Right lobe of liver (tissue), 4 donors: Measurements from ENCODE around the gene STXBP5.

Source experiments
- CTCF ChIP-seq, 4 donors: fragments of 200-600 bp in 3 of 4; fragments of 450-650 bp in 1 of 4; IDR thresholded peaks; one replicate each; pipeline versions ENCODE4 v1.5.1 to v1.8.0; 2016 to 2022; ENCODE audit warnings: antibody characterized with exemption in 4 of 4, mild to moderate bottlenecking in 2 of 4
- POLR2A ChIP-seq: fragments of 450-650 bp; IDR thresholded peaks from one replicate; pipeline ENCODE4 v1.6.1; 2017; ENCODE audit warnings: antibody characterized with exemption, mild to moderate bottlenecking
- donor health status: DM: no; HTN: no; CAD: no.
- donor health status: DM: no; HTN: no; CAD: no.
- donor health status: DM: no; HTN: yes; CAD: no.

DNA sequence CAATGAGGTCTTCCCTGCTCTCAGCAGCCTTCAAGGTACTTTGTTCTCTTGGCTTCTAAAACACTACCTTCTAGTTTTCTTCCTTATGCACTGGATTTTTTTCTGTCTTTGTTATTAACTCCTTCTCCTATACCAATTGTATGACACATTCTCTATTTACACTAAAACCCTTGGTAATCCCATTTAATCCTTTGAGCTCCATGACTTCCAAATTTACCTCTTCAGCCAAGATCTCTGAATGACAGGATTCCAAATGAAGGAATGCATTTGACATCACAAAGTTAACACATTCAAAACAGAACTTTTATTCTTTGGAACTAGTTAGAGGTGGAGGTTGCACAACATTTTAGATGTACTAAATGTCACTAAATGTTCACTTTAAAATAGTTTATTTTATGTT, 217.7 kb downstream of the STXBP5 start:
- TF ChIP-seq CTCF (IDR thresholded peaks at IDR 0.05) (no peak), POLR2A (no peak)
